Adipocyte (in vitro differentiated cells): ENCODE measurements around the gene DCLRE1B.

Experiments
- DNase-seq: peaks from one replicate; pipeline ENCODE4 v3.0.0-alpha.2; 2015; ENCODE audit warnings: low read depth
- H3K27me3 ChIP-seq: replicated peaks from 2 replicates; pipeline ENCODE4 v1.7.0; 2013; ENCODE audit warnings: mild to moderate bottlenecking, low read length, moderate library complexity; ENCODE audit not compliant: control insufficient read depth, insufficient read depth
- H3K36me3 ChIP-seq: 2 replicates; pipeline ENCODE4 v1.7.0; 2013; ENCODE audit warnings: low read length, mild to moderate bottlenecking, moderate library complexity; ENCODE audit not compliant: control insufficient read depth, insufficient read depth, severe bottlenecking
- H3K4me1 ChIP-seq: 2 replicates; pipeline ENCODE4 v1.7.0; 2013; ENCODE audit warnings: mild to moderate bottlenecking, low read length, moderate library complexity; ENCODE audit not compliant: control insufficient read depth, insufficient read depth
- H3K4me3 ChIP-seq: 2 replicates; pipeline ENCODE4 v1.7.0; 2013; ENCODE audit warnings: mild to moderate bottlenecking, low read length, moderate library complexity
- H3K9ac ChIP-seq: 2 replicates; pipeline ENCODE4 v1.7.0; 2013; ENCODE audit warnings: mild to moderate bottlenecking, low read length, moderate library complexity
- H3K9me3 ChIP-seq: 2 replicates; pipeline ENCODE4 v1.7.0; 2013; ENCODE audit warnings: mild to moderate bottlenecking, low read length, moderate library complexity; ENCODE audit not compliant: control insufficient read depth

Gene DCLRE1B

DNA sequence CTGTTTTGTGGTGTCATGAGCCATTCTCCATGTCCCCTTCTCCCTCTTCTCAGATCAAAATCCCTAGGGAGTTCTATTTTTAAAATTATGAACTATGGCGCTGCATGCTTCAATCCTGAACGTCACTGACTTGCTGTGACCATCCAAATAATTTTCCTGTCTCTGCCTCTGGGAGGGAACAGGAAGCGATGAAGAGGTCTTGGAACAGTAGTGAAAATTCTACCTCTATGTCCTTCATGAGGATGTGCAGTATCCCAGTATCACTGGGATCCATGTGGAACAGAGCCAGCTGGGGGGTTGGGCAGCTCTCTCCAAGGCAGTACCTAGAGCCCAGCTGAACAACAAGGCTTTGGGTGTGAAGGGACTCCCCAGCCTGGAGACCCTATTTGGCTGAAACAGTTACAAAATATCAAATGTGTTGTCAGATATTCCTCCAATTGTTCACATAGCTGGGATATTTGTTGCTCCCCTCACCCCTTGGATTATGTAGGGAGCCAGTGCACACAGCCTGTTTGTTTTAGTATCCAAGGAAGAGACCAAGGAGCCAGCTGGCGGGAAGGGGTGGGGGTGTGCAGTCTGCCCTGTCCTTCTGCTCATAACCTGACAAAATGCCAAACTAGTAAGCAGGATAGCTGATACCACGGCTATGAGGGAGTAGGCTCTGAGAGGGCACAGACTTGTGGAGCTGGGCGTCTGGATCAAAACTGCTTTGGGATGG, 7.6 kb downstream of the DCLRE1B start:
- Histone ChIP-seq H3K27me3 (no peaks in the 10 kb centered on the region), H3K9ac (peak overlapping the region; percentile 17), H3K4me3 (peak overlapping the region; percentile 28), H3K4me1 (peaks cover 13% of the 10 kb centered on the region), H3K36me3 (peaks cover 26% of the 10 kb centered on the region), H3K9me3 (no peaks in the 10 kb centered on the region)
- DNase-seq, result peak; percentile 34

DNA sequence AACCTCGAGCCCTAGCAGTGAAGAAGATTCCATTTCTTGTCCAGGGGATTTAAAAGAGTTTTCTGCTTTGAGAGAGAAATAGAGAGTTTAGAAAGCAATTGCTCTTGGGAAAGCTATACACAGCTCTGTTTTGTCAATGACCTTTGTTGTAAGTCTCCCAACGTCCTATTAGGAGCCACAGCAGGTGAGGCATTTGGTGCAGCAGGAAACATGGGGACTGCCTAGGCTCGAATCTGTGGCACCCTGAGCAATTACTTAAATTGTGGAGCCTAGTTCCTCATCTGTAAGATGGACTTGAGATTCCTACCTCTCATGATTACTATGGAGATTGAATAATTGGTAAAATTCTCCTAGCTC, 8.2 kb downstream of the DCLRE1B start:
- DNase-seq, result no peak

DNA sequence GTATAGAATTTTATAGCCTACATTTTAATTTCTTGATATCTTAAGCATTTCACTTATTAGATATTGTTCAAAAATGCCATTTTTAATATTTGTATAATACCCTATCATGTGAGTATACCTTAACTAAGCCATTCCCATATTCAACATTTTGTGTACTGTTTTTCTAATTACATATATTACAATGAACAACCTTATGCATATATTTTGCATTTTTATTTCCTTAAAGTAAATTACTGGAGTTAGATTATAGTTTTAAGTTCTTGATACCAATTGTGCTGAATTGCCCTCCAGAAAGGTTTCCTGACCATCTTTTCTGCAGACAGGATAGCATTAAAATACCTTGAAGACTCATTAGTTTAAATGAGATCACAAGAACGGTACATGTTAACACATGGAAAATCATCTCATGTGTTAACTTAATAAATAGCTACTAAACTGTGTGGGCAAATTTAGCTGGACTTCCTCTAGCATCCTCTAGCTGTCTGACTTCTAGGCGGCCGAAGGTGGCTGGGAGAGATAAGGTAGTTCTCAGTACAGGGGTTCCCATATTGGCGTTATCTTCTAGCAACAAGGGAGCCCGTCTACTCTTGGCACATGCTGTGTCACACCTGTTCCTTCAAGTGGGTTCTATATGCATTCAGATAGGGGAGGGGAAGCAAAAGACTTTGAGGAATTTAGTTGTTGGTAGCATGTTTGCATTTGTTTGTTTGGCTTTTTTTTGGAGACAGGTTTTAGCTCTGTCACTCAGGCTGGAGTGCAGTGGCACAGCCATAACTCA, 8.9 kb downstream of the DCLRE1B start:
- H3K9ac ChIP-seq, result no peak overlapping the region
- H3K4me3 ChIP-seq, result no peak overlapping the region
- H3K9me3 ChIP-seq, result no peaks in the 10 kb centered on the region
- no peaks in the 10 kb centered on the region for H3K27me3 ChIP-seq
- H3K4me1 ChIP-seq, result peaks cover 13% of the 10 kb centered on the region
- DNase-seq, result no peak
- H3K36me3 ChIP-seq, result peaks cover 13% of the 10 kb centered on the region

More for the DNA sequence above, 8.2 kb downstream of the DCLRE1B start:
- Histone ChIP-seq H3K36me3 (peaks cover 21% of the 10 kb centered on the region), H3K9ac (peak overlapping the region; percentile 17), H3K27me3 (no peaks in the 10 kb centered on the region), H3K4me1 (peaks cover 13% of the 10 kb centered on the region), H3K9me3 (no peaks in the 10 kb centered on the region), H3K4me3 (peak overlapping the region; percentile 28)

DNA sequence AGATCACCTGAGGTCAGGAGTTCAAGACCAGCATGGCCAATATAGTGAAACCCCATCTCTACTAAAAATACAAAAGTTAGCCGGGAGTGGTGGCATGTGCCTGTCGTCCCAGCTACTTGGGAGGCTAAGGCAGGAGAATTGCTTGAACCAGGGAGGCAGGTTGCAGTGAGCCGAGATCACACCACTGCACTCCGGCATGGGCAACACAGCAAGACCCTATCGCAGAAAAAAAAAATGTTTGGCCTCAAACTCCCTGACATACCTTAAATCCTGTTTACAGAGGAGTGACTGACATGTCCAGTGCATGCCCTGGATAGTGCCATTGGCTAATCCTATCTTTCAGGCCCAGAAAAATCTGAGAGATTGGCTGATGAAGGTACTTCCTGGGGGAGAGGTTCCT, 11.8 kb downstream of the DCLRE1B start:
- Histone ChIP-seq H3K27me3 (no peaks in the 10 kb centered on the region), H3K9me3 (no peaks in the 10 kb centered on the region), H3K4me1 (peaks cover 13% of the 10 kb centered on the region), H3K9ac (no peak overlapping the region), H3K4me3 (no peak overlapping the region), H3K36me3 (no peaks in the 10 kb centered on the region)
- no peak for DNase-seq

DNA sequence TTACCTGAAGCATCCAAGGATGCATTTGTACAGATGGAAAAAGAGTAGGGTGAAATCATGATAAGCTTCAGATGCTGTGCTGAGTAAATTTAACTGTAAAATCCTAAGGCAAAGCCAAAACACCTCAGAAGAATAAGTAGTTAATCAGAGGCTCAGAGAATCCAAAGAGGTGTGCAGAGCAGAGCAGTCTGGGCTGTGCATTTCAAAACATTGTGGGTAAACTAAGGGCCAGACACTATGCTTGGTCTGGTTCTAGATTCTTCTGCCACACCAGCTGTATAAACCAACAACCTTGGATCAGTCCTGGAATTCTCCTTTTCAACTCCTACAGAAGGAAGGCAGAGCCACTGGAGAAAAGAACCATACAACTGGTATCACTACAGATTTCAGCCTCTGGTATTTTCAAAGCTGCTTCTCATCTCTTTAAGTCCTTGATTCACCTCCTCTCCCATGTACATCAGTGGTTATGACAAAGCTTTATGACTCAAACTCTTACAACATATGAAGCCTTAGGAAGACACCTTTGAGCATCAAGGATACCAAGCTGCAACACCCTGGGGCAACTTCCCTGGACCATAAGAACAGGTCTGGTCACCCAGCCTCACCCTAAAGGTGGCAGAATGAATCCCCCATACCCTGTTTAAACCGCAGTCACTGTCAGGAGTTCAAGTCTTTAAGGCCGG, 12.4 kb downstream of the DCLRE1B start:
- H3K4me1 ChIP-seq, result peaks cover 10% of the 10 kb centered on the region
- no peaks in the 10 kb centered on the region for H3K36me3 ChIP-seq
- no peaks in the 10 kb centered on the region for H3K9me3 ChIP-seq
- no peak overlapping the region for H3K9ac ChIP-seq
- H3K4me3 ChIP-seq, result no peak overlapping the region
- H3K27me3 ChIP-seq, result no peaks in the 10 kb centered on the region
- DNase-seq, result peak; percentile 20

DNA sequence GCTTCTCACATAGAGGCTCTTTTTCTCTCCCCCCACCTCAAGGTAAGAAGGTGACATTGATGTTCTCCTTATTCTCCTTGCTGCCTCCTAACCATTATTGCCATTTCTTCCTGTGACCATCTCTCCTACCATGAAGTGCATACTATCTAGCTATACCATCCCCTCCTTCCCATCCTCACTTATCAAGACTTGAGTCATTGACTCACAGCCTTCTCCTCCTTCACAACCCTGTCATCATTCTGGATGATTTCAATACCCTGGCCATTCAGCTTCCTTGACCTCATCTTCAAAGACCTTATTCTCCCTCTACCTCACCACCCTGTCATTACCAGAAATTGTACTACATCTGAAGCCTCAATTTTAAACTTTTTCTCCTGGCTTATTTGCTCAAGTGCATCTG, 13.1 kb downstream of the DCLRE1B start:
- peaks cover 3% of the 10 kb centered on the region for H3K4me1 ChIP-seq
- H3K4me3 ChIP-seq, result no peak overlapping the region
- H3K9ac ChIP-seq, result no peak overlapping the region
- H3K27me3 ChIP-seq, result no peaks in the 10 kb centered on the region
- no peak for DNase-seq
- H3K9me3 ChIP-seq, result no peaks in the 10 kb centered on the region
- no peaks in the 10 kb centered on the region for H3K36me3 ChIP-seq

DNA sequence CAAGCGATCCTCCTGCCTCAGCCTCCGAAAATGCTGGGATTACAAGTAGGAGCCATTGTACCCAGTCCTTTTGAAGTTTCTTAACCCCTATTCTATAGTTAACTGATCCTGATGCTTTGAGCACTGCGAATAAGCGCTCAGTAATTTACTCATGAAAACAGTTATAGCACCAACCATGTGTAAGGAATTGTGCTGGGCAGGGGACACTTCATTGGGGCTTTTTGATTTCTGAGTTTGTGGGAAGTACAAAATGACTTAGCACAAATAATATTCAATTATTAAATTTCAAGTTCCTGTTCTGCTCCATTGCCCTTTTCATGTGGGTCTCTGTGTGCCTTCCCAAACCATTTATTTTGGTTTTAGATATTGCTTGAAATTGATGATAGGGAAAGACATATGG, 17.8 kb downstream of the DCLRE1B start:
- H3K4me1 ChIP-seq, result peaks cover 2% of the 10 kb centered on the region
- no peaks in the 10 kb centered on the region for H3K9me3 ChIP-seq
- H3K27me3 ChIP-seq, result no peaks in the 10 kb centered on the region
- no peak for DNase-seq
- no peak overlapping the region for H3K4me3 ChIP-seq
- no peak overlapping the region for H3K9ac ChIP-seq
- H3K36me3 ChIP-seq, result no peaks in the 10 kb centered on the region

DNA sequence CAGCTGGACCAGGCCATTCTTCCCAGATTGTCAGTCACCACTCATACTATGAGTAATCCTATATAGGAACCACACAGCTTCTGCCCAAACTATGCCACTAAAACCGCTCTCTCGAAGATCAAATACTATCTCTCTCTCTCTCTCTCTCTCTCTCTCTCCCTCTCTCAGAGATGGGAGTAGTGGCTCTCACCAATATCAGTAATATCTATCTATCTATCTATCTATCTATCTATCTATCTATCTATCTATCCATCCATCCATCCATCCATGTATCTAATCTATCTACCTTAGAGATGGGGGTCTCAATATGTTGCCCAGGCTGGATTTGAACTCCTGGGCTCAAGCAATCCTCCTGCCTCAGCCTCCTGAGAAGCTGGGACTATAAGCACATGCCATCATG, 19.3 kb downstream of the DCLRE1B start:
- H3K9me3 ChIP-seq, result no peaks in the 10 kb centered on the region
- no peak overlapping the region for H3K4me3 ChIP-seq
- H3K36me3 ChIP-seq, result no peaks in the 10 kb centered on the region
- H3K27me3 ChIP-seq, result no peaks in the 10 kb centered on the region
- no peak overlapping the region for H3K9ac ChIP-seq
- H3K4me1 ChIP-seq, result peaks cover 10% of the 10 kb centered on the region
- no peak for DNase-seq

DNA sequence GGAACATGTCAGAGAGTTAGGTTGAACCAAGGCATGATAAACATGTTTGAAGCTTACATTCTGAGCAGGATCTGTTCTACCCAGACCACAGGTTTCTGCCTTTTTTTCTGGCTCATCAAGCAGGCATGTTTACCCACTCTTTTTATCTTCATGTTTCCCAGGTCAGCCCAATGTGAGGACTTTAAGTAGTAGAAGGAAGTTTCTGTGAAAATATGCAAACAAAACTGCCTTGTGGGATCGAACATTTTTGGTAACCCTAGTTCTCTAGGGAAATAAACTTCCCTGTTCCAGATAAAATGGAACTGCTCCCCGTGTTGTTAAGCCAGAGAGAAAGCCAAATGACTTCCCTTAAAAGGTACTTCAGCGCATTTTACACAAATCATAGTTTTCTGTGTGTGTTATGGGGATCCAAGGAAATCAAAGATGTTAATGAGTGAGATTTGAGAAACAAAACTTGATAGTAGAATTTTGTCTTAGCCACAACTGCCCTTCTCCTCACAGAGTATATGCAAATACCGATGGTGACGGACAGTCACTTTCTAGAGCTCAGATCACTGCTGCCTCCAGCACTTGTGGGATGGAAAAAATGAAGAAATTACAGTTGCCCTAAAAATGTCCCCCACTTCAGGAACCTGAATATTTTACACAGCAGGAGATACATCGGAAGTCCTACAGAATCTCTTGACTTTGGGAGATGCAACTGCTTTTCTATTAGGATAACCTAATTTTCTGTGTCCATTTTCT, 23.2 kb downstream of the DCLRE1B start:
- peak overlapping the region; percentile 93 for H3K4me3 ChIP-seq
- DNase-seq, result peak; percentile 67
- H3K36me3 ChIP-seq, result no peaks in the 10 kb centered on the region
- H3K27me3 ChIP-seq, result no peaks in the 10 kb centered on the region
- H3K4me1 ChIP-seq, result peaks cover 28% of the 10 kb centered on the region
- peak overlapping the region; percentile 95 for H3K9ac ChIP-seq
- no peaks in the 10 kb centered on the region for H3K9me3 ChIP-seq

DNA sequence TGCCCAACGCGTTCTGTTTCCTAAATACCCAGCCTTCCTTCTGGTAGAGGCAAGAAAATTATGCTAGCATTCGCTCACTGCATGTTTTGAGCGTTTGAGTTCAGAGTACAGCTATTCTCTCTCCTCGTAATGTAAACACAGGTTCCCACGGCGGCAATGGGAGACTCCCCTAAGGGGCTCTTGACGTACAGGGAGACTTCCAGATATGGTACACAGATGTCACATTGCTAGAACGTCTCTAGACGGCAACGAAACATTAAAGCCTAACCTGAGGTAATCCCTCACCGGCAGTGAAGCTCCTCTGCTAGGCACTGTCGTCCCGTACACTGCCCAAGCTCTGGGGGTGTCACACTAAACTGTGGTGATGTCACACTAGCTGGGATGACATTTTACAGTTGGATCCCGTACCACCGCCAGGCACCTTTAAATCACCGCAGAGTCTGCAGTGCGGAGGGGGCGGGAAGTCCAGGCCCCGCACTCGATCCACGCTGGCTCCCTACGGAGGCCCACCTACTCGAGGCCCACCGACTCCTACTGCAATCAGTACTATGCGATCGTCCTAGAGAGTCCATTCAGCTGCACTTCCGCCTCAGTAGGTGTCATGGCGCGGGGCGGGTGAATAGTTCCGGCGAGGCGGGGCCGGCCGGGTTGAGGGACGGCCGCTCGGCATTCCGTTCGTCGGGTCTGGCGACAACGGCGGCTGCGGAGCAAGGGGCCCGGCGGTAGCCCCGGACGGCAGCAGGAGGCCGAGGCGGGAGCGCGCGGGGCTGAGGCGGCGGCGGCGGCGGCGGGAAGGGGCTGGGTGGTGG, 24.0 kb downstream of the DCLRE1B start, which contains the start of gene HIPK1:
Gene HIPK1, plus strand, starts transcription at position 384 of the 809 bp plus-strand sequence.
- H3K9ac ChIP-seq, result peak within 1 kb of the TSS; percentile 95
- H3K27me3 ChIP-seq, result no peaks in the 10 kb centered on the region
- no peaks in the 10 kb centered on the region for H3K9me3 ChIP-seq
- H3K4me1 ChIP-seq, result peaks cover 28% of the 10 kb centered on the region
- DNase-seq, result peak; percentile 98
- no peaks in the 10 kb centered on the region for H3K36me3 ChIP-seq
- H3K4me3 ChIP-seq, result peak within 1 kb of the TSS; percentile 93
